NCI-H2196 treated with DMSO at 0.1 percent for 48 hours (cell line): ENCODE data around the gene EIF2B1.

Source experiments
- DNase-seq: peaks from one replicate; lab custom pipeline; 2025; ENCODE audit not compliant: unreplicated experiment; lab: John Stamatoyannopoulos, UW

Gene EIF2B1

GRCh38 chr12:123571343-123571813 is 62.1 kb downstream of the EIF2B1 start:
- no peak for DNase-seq
